ENCODE data around the gene LONP2. TPM values are rescaled to one million over a fixed set of nuclear protein-coding genes. Genes with fewer than 3 reads are reported as not detected.
A peak's percentile ranks its signal among the peaks of the same experiment; 100 is the strongest.

Gene LONP2
- total and polyA plus RNA-seq, 10 donors = 20.1 to 75.4 (median 54.1) TPM

DNA sequence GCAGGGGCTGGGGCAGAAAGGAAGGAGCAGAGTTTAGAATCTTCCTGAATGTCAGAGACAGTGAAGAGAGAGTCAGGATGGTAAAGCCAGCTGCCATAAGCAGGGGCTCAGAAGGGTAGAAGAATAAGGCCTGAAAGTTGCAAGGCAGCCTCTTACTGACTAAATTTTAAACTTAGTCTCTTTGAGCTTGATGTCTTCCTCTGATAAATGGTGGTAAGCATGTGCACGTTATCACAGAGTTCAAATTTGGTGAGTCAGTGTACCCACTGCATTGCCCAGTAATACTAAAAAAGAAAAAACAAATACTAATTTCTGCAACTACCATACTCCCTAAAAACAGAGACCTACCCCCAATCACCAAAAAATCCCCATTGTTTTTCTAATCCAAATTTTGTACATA is 96.0 kb downstream of the LONP2 start:
- no peak for DNase-seq
- no peak overlapping the region for H3K4me3 ChIP-seq
- intact Hi-C loops (cut with DNase I; ENCODE audit: low total_unique reads) = no loop called here
- peaks cover 0 to 100% (median 39%) of the 10 kb centered on the region in 6 donors for H3K36me3 ChIP-seq
- no peak overlapping the region for H3K27ac ChIP-seq
- H3K27me3 ChIP-seq (replicated peaks in 1 of 7) = no peaks in the 10 kb centered on the region
- 86 to 94% (median 94%) methylated on average over 1 of the region's 1 CpG for WGBS, 5 donors
- TF ChIP-seq POLR2AphosphoS5 (IDR thresholded peaks at IDR 0.05) (no peak), POLR2A (IDR thresholded peaks at IDR 0.05) (no peak)
- TF ChIP-seq, protein P1, sequence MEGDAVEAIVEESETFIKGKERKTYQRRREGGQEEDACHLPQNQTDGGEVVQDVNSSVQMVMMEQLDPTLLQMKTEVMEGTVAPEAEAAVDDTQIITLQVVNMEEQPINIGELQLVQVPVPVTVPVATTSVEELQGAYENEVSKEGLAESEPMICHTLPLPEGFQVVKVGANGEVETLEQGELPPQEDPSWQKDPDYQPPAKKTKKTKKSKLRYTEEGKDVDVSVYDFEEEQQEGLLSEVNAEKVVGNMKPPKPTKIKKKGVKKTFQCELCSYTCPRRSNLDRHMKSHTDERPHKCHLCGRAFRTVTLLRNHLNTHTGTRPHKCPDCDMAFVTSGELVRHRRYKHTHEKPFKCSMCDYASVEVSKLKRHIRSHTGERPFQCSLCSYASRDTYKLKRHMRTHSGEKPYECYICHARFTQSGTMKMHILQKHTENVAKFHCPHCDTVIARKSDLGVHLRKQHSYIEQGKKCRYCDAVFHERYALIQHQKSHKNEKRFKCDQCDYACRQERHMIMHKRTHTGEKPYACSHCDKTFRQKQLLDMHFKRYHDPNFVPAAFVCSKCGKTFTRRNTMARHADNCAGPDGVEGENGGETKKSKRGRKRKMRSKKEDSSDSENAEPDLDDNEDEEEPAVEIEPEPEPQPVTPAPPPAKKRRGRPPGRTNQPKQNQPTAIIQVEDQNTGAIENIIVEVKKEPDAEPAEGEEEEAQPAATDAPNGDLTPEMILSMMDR (IDR thresholded peaks at IDR 0.05 in 8 of 11, conservative IDR thresholded peaks at IDR 0.05 in 3 of 11) = no peak
- H3K9me3 ChIP-seq = no peaks in the 10 kb centered on the region
- no peaks in the 10 kb centered on the region for H3K4me1 ChIP-seq

DNA sequence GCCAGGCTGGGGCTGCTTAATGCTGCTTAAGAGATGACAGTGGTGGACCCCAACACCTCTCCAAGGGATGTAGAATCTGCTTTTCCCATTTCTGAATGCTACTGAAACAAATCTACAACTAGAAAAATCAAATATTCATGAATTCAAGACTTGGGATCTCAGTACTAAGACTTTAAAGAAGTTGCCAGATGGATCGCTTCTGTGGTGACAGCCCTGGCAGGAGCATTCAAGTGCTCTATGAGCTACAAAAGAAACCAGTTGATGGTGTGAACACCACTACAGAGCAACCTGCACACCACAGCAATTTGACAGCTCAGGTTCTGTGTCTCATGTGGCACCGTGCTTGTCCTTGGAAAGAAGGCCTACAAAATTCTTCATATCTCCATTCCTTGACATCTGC is 98.5 kb downstream of the LONP2 start:
- WGBS, 5 donors = 90 to 99% (median 95%) methylated on average over 2 of the region's 2 CpGs
- TF ChIP-seq POLR2AphosphoS5 (IDR thresholded peaks at IDR 0.05) (no peak), POLR2A (IDR thresholded peaks at IDR 0.05) (no peak)
- TF ChIP-seq, protein P1 (IDR thresholded peaks at IDR 0.05 in 8 of 11, conservative IDR thresholded peaks at IDR 0.05 in 3 of 11) = no peak
- Histone ChIP-seq H3K4me1 (peaks cover 0 to 7% (median 0%) of the 10 kb centered on the region in 6 donors), H3K27ac (no peak overlapping the region), H3K36me3 (peaks cover 0 to 89% (median 26%) of the 10 kb centered on the region in 6 donors), H3K9me3 (no peaks in the 10 kb centered on the region), H3K4me3 (no peak overlapping the region), H3K27me3 (replicated peaks in 1 of 7) (no peaks in the 10 kb centered on the region)
- no peak for DNase-seq
- intact Hi-C loops (cut with DNase I; ENCODE audit: low total_unique reads) = no loop called here

DNA sequence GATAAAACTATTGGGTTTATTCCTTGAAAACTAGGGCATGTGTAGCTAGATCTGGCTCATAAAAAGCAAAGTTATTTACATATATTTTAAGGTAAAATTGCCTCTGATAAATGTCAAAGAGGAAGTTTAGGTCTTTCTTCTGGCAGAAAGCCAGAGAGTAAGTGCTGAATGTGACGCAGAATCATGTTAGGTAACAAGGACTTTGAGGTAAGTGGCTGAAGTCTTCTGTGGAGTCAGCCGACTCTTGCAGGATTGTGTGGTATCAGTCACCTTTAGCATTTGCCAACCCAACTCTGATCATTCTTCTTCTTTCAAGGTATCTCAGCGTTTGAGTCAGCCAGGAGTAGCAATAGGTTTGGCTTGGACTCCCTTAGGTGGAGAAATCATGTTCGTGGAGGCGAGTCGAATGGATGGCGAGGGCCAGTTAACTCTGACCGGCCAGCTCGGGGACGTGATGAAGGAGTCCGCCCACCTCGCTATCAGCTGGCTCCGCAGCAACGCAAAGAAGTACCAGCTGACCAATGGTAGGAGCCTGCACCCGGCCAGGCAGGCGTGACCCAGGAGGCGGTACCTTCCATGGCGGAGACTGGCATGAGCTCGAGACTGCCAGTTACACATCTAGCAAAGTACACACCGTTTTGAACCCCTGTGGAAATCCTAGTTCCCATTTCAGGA is 103.2 kb downstream of the LONP2 start:
- no peaks in the 10 kb centered on the region for H3K27me3 ChIP-seq (replicated peaks in 1 of 7)
- no peak for TF ChIP-seq POLR2A (IDR thresholded peaks at IDR 0.05)
- peak in 2 of 3 donors; percentile 13 to 68 for TF ChIP-seq POLR2AphosphoS5 (IDR thresholded peaks at IDR 0.05)
- TF ChIP-seq, protein P1 (IDR thresholded peaks at IDR 0.05 in 8 of 11, conservative IDR thresholded peaks at IDR 0.05 in 3 of 11) = no peak
- WGBS, 5 donors = 89 to 92% (median 92%) methylated on average over 20 of the region's 20 CpGs
- H3K4me1 ChIP-seq = peaks cover 0 to 7% (median 0%) of the 10 kb centered on the region in 6 donors
- H3K27ac ChIP-seq = peak overlapping the region in 4 of 8 donors; percentile 13 to 49 (median 29)
- no peaks in the 10 kb centered on the region for H3K9me3 ChIP-seq
- no peak for DNase-seq
- intact Hi-C loops (cut with DNase I; ENCODE audit: low total_unique reads) = no loop called here
- H3K4me3 ChIP-seq = no peak overlapping the region
- peaks cover 0 to 89% (median 47%) of the 10 kb centered on the region in 6 donors for H3K36me3 ChIP-seq

DNA sequence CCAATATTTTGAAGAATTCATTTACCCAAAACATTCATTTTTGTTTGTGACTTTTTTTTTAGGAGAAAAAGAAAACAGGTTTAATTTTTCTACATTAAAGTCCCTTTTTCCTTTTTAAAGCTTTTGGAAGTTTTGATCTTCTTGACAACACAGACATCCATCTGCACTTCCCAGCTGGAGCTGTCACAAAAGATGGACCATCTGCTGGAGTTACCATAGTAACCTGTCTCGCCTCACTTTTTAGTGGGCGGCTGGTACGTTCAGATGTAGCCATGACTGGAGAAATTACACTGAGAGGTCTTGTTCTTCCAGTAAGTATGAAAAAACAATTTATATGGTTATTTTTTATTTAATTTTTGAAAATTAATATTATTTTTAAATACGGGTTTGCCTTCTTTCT is 103.9 kb downstream of the LONP2 start:
- intact Hi-C loops (cut with DNase I; ENCODE audit: low total_unique reads) = no loop called here
- H3K27ac ChIP-seq = no peak overlapping the region
- H3K4me1 ChIP-seq = peaks cover 0 to 9% (median under 1%) of the 10 kb centered on the region in 6 donors
- no peak for TF ChIP-seq POLR2AphosphoS5 (IDR thresholded peaks at IDR 0.05)
- no peak for TF ChIP-seq POLR2A (IDR thresholded peaks at IDR 0.05)
- TF ChIP-seq, protein P1 (IDR thresholded peaks at IDR 0.05 in 8 of 11, conservative IDR thresholded peaks at IDR 0.05 in 3 of 11) = no peak
- no peak for DNase-seq
- no peaks in the 10 kb centered on the region for H3K27me3 ChIP-seq (replicated peaks in 1 of 7)
- H3K9me3 ChIP-seq = no peaks in the 10 kb centered on the region
- 93 to 99% (median 95%) methylated on average over 4 of the region's 4 CpGs for WGBS, 5 donors
- peaks cover 0 to 89% (median 46%) of the 10 kb centered on the region in 6 donors for H3K36me3 ChIP-seq
- H3K4me3 ChIP-seq = no peak overlapping the region

Measured in spleen (tissue), 11 donors.